Mesenchymal stem cell (in vitro differentiated cells and primary cell): ENCODE results near the gene KIF26B.

Source experiments
- DNase-seq: peaks from one replicate; pipeline ENCODE4 v3.0.0-alpha.2; 2013
- H2AFZ ChIP-seq: one replicate; pipeline ENCODE4 v1.6.1; 2013; ENCODE audit warnings: low read depth, mild to moderate bottlenecking, control low read depth, inconsistent platforms, low read length, moderate library complexity
- H2AK5ac ChIP-seq: 2 replicates; pipeline ENCODE4 v1.6.1; 2013; ENCODE audit warnings: low read length, moderate library complexity, mild to moderate bottlenecking, inconsistent platforms; ENCODE audit not compliant: severe bottlenecking
- H2BK120ac ChIP-seq: one replicate; pipeline ENCODE4 v1.6.1; 2013; ENCODE audit warnings: low read depth, mild to moderate bottlenecking, inconsistent platforms, low read length, moderate library complexity
- H2BK12ac ChIP-seq, 2 experiments: one replicate each; pipeline ENCODE4 v1.6.1; 2013; ENCODE audit warnings: inconsistent platforms in 2 of 2, low read length in 2 of 2, mild to moderate bottlenecking in 2 of 2, moderate library complexity in 2 of 2, control low read depth in 1 of 2
- H2BK15ac ChIP-seq: one replicate; pipeline ENCODE4 v1.6.1; 2013; ENCODE audit warnings: mild to moderate bottlenecking, low read depth, inconsistent platforms; ENCODE audit not compliant: poor library complexity, severe bottlenecking
- H2BK5ac ChIP-seq: 2 replicates; pipeline ENCODE4 v1.6.1; 2013; ENCODE audit warnings: low read depth, mild to moderate bottlenecking, low read length, control low read depth, inconsistent platforms; ENCODE audit not compliant: poor library complexity, severe bottlenecking
- H3K14ac ChIP-seq, 2 experiments: one replicate each; pipeline ENCODE4 v1.6.1; 2013; ENCODE audit warnings: inconsistent platforms in 2 of 2, low read length in 2 of 2, control low read depth in 1 of 2, mild to moderate bottlenecking in 1 of 2, moderate library complexity in 1 of 2
- H3K18ac ChIP-seq, 2 experiments: one replicate each; pipeline ENCODE4 v1.6.1; 2013; ENCODE audit warnings: inconsistent platforms in 2 of 2, low read length in 2 of 2, control low read depth in 1 of 2, low read depth in 1 of 2, mild to moderate bottlenecking in 1 of 2
- H3K23ac ChIP-seq, 2 experiments: one replicate each; pipeline ENCODE4 v1.6.1; 2013; ENCODE audit warnings: inconsistent platforms in 2 of 2, low read length in 2 of 2, mild to moderate bottlenecking in 2 of 2, moderate library complexity in 2 of 2, control low read depth in 1 of 2
- H3K27ac ChIP-seq: 2 replicates; pipeline ENCODE4 v1.5.1; 2013; ENCODE audit warnings: mild to moderate bottlenecking, moderate library complexity, low read length, control low read depth, inconsistent platforms; ENCODE audit not compliant: poor library complexity, severe bottlenecking
- H3K27me3 ChIP-seq, 2 experiments: 2 replicates each; pipeline versions ENCODE4 v1.6.1 to v1.7.0; 2013; ENCODE audit warnings: low read length in 2 of 2, mild to moderate bottlenecking in 2 of 2, moderate library complexity in 2 of 2, control low read depth in 1 of 2, inconsistent platforms in 1 of 2; ENCODE audit not compliant: control insufficient read depth in 1 of 2, insufficient read depth in 1 of 2
- H3K36me3 ChIP-seq, 2 experiments: 2 replicates each; pipeline versions ENCODE4 v1.6.1 to v1.7.0; 2013; ENCODE audit warnings: low read length in 2 of 2, control low read depth in 1 of 2, inconsistent platforms in 1 of 2, low read depth in 1 of 2, mild to moderate bottlenecking in 1 of 2; ENCODE audit not compliant: insufficient read depth in 2 of 2, control insufficient read depth in 1 of 2
- H3K4ac ChIP-seq, 2 experiments: one replicate each; pipeline ENCODE4 v1.6.1; 2013; ENCODE audit warnings: inconsistent platforms in 2 of 2, low read length in 2 of 2, mild to moderate bottlenecking in 2 of 2, moderate library complexity in 2 of 2, control low read depth in 1 of 2, low read depth in 1 of 2
- H3K4me1 ChIP-seq: 2 replicates; pipeline ENCODE4 v1.6.1; 2013; ENCODE audit warnings: low read depth, low read length, control low read depth; ENCODE audit not compliant: control insufficient read depth, insufficient read depth
- H3K4me2 ChIP-seq: 2 replicates; pipeline ENCODE4 v1.6.1; 2013; ENCODE audit warnings: low read length, mild to moderate bottlenecking, inconsistent platforms; ENCODE audit not compliant: poor library complexity, severe bottlenecking
- H3K4me3 ChIP-seq, 2 experiments: 2 replicates each; pipeline versions ENCODE4 v1.5.1 to v1.7.0; 2013; ENCODE audit warnings: low read length in 2 of 2, mild to moderate bottlenecking in 2 of 2, control low read depth in 1 of 2, low read depth in 1 of 2; ENCODE audit not compliant: insufficient read depth in 1 of 2
- H3K79me1 ChIP-seq: replicated peaks from 2 replicates; pipeline ENCODE4 v1.6.1; 2013; ENCODE audit warnings: mild to moderate bottlenecking, control low read depth, low read length, inconsistent platforms; ENCODE audit not compliant: poor library complexity, severe bottlenecking
- H3K9ac ChIP-seq: 2 replicates; pipeline ENCODE4 v1.7.0; 2013; ENCODE audit warnings: mild to moderate bottlenecking, low read length, moderate library complexity
- H3K9me3 ChIP-seq: 2 replicates; pipeline ENCODE4 v1.7.0; 2013; ENCODE audit warnings: mild to moderate bottlenecking, low read length; ENCODE audit not compliant: control insufficient read depth
- H4K8ac ChIP-seq: one replicate; pipeline ENCODE4 v1.6.1; 2013; ENCODE audit warnings: inconsistent platforms, mild to moderate bottlenecking, low read length, moderate library complexity
- H4K91ac ChIP-seq: one replicate; pipeline ENCODE4 v1.6.1; 2013; ENCODE audit warnings: mild to moderate bottlenecking, low read length, inconsistent platforms
- WGBS: methylation state at CpG from one replicate; pipeline ENCODE4 v1.1.7; 2013; ENCODE audit warnings: mixed read lengths; 5-methylcytosine and 5-hydroxymethylcytosine counted together

The KIF26B gene

DNA sequence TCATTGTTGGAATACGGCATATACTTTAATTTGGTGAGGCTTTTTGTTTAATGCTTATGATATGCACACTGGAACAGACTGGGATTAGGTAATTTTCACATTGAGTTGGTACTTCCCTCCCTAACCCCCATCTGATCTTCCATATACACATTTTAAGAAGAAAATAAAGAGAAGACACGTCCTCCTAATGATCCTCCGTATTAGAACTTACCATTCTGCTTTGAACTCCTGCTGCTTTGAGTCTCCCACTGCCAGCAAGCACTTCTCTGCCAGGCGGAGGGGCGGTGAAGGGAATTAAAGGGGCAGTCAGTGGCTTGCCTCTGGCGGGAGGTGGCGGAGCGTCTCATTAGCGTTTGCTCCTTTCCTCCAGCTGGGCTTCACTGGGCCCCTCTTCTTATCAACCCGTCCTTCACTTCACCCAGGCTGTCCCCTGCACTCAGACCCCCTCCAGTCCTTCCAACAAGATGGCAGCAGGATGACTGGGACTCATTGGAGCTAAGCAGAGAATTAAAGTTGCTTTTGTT is 433.4 kb downstream of the KIF26B start:
- no peak overlapping the region for H3K9ac ChIP-seq
- H3K18ac ChIP-seq, result peak overlapping the region in 1 of 2 experiments; percentile 35
- no peak overlapping the region for H2AFZ ChIP-seq
- no peak overlapping the region for H3K27ac ChIP-seq
- no peak overlapping the region for H4K91ac ChIP-seq
- no peak overlapping the region for H3K4me2 ChIP-seq
- no peak overlapping the region for H3K14ac ChIP-seq
- no peaks in the 10 kb centered on the region for H3K9me3 ChIP-seq
- H2AK5ac ChIP-seq, result no peak overlapping the region
- H3K36me3 ChIP-seq, result no peaks in the 10 kb centered on the region
- no peak overlapping the region for H2BK5ac ChIP-seq
- H3K79me1 ChIP-seq, result no peaks in the 10 kb centered on the region
- peaks cover 5 to 26% of the 10 kb centered on the region in 2 experiments for H3K27me3 ChIP-seq
- WGBS, result 95% methylated on average over 9 of the region's 10 CpGs
- no peak overlapping the region for H2BK12ac ChIP-seq
- no peak for DNase-seq
- H2BK120ac ChIP-seq, result no peak overlapping the region
- no peak overlapping the region for H3K4ac ChIP-seq
- H3K4me3 ChIP-seq, result no peak overlapping the region
- peaks cover 16% of the 10 kb centered on the region for H3K4me1 ChIP-seq
- no peak overlapping the region for H2BK15ac ChIP-seq
- H3K23ac ChIP-seq, result no peak overlapping the region
- H4K8ac ChIP-seq, result no peak overlapping the region

DNA sequence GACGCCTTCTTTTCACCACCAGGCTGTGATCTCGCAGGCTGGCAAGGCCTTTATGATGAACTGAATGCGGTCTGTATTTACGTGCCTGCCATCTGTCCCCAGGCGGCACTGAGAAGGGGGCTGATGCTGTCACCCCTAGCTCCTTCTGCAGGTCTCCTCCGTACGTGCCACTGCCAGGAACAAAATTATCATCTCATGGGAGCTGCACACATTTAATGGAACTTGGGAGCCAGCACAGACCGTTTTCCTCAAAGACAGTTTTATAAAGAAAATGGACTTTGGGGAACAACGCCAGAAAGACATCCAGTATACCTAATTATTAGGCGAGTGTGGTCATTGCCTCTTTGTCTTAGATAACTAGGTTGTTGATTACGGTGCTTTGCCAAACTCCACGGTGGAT is 434.5 kb downstream of the KIF26B start:
- Histone ChIP-seq H4K91ac (no peak overlapping the region), H3K9me3 (no peaks in the 10 kb centered on the region), H3K79me1 (no peaks in the 10 kb centered on the region), H3K4me2 (no peak overlapping the region), H3K4ac (no peak overlapping the region), H3K27ac (no peak overlapping the region), H3K14ac (no peak overlapping the region), H2AK5ac (no peak overlapping the region), H2AFZ (no peak overlapping the region), H2BK5ac (no peak overlapping the region), H3K18ac (no peak overlapping the region), H2BK15ac (peak overlapping the region; percentile 49), H3K23ac (no peak overlapping the region), H3K9ac (no peak overlapping the region), H3K27me3 (peaks cover 5 to 26% of the 10 kb centered on the region in 2 experiments), H3K36me3 (no peaks in the 10 kb centered on the region), H3K4me1 (peaks cover 13% of the 10 kb centered on the region), H4K8ac (peak overlapping the region; percentile 33), H3K4me3 (no peak overlapping the region), H2BK12ac (peak overlapping the region in 1 of 2 experiments; percentile 7), H2BK120ac (no peak overlapping the region)
- DNase-seq, result no peak
- WGBS, result 94% methylated on average over 12 of the region's 12 CpGs

DNA sequence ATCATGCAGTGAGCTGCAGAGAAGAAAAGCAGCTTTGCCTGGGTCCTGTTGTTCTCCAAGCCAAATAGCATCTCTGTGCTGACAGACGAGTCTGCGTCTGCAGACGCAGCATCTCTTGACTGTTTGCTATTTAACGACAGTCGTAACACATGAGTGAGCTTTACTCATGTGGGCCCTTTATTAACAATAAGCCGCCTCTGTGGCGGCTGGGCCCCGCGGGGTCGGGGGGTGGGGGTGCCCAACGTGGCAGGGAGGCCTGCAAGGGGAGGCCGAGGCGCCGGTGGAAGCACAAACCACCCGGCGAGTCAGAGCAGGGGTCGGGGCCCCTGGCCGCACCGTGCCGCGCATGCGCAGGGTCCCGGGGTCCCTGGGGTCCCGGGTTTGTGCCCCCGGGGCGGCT is 435.1 kb downstream of the KIF26B start:
- no peak for DNase-seq
- Histone ChIP-seq H2BK12ac (no peak overlapping the region), H2BK120ac (peak overlapping the region; percentile 58), H3K9ac (no peak overlapping the region), H2BK5ac (no peak overlapping the region), H3K4me1 (peaks cover 12% of the 10 kb centered on the region), H2BK15ac (no peak overlapping the region), H3K23ac (no peak overlapping the region), H2AK5ac (no peak overlapping the region), H4K8ac (no peak overlapping the region), H3K9me3 (no peaks in the 10 kb centered on the region), H4K91ac (peak overlapping the region; percentile 34), H3K4ac (no peak overlapping the region), H3K14ac (no peak overlapping the region), H3K27ac (no peak overlapping the region), H3K36me3 (no peaks in the 10 kb centered on the region), H2AFZ (no peak overlapping the region), H3K4me2 (peak overlapping the region; percentile 17), H3K4me3 (peak overlapping the region in 1 of 2 experiments; percentile 29), H3K27me3 (peaks cover 5 to 26% of the 10 kb centered on the region in 2 experiments), H3K79me1 (no peaks in the 10 kb centered on the region), H3K18ac (no peak overlapping the region)
- WGBS, result 85% methylated on average over 26 of the region's 26 CpGs

DNA sequence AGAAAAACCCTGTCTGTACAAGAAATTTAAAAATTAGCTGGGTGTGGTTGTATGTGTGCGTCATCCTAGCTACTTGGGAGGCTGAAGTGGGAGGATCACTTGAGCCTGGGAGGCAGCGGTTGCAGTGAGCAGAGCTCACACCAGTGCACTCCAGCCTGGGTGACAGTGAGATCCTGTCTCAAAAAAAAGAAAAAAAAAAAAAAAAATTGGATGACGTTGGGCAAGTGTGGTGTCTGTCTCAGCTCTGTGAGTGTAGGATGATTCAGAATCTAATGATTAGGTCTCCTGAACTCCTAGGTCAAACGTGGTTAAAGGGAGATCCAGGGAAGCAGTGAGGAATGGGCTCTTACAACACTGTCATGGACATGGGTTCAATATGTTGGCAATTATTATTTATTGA is 435.9 kb downstream of the KIF26B start:
- no peak overlapping the region for H3K4me3 ChIP-seq
- no peaks in the 10 kb centered on the region for H3K79me1 ChIP-seq
- no peak overlapping the region for H4K8ac ChIP-seq
- no peaks in the 10 kb centered on the region for H3K36me3 ChIP-seq
- H2BK5ac ChIP-seq, result no peak overlapping the region
- no peak overlapping the region for H2BK12ac ChIP-seq
- no peak overlapping the region for H2BK120ac ChIP-seq
- H3K9me3 ChIP-seq, result no peaks in the 10 kb centered on the region
- H2BK15ac ChIP-seq, result no peak overlapping the region
- H3K27ac ChIP-seq, result no peak overlapping the region
- peaks cover 5 to 26% of the 10 kb centered on the region in 2 experiments for H3K27me3 ChIP-seq
- H3K18ac ChIP-seq, result no peak overlapping the region
- WGBS, result 47% methylated on average over 4 of the region's 4 CpGs
- no peak overlapping the region for H3K4ac ChIP-seq
- peak; percentile 63 for DNase-seq
- no peak overlapping the region for H4K91ac ChIP-seq
- H3K4me2 ChIP-seq, result no peak overlapping the region
- peaks cover 11% of the 10 kb centered on the region for H3K4me1 ChIP-seq
- H3K23ac ChIP-seq, result no peak overlapping the region
- H3K14ac ChIP-seq, result no peak overlapping the region
- H2AFZ ChIP-seq, result no peak overlapping the region
- H2AK5ac ChIP-seq, result no peak overlapping the region
- no peak overlapping the region for H3K9ac ChIP-seq
